Neural progenitor cell (in vitro differentiated cells): ENCODE measurements around the gene PIP5K1B.

ENCODE experiments used
- EZH2 ChIP-seq: fragments of 200-600 bp; sonication (generic); IDR thresholded peaks from 2 replicates; pipeline ENCODE4 v1.6.1; 2017; ENCODE audit warnings: antibody characterized with exemption, mild to moderate bottlenecking, moderate library complexity
- TF ChIP-seq, protein P1 (sequence below): fragments of 200-600 bp; sonication (generic); IDR thresholded peaks from 2 replicates; pipeline ENCODE4 v1.5.1; 2017; ENCODE audit warnings: antibody characterized with exemption, mild to moderate bottlenecking

DNA sequence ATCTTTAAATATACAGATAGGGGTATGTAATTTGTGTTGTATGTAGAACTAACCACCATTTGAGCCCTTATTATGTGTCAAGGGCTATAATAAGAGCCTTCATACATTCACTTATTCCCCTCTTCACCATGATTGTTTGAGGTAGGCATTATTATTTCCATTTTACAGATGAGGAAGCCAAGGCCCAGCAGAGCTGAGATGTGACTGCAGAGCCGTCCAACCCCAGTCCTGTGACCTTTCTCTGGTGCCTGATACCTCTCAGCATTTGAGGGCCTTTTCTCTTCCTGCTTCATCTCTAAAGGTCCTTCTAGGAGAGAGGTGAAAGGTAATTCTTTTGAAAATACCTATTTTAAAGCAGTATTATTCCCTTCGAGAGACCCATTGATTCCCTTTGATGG, 37.3 kb downstream of the PIP5K1B start:
- TF ChIP-seq, protein P1, sequence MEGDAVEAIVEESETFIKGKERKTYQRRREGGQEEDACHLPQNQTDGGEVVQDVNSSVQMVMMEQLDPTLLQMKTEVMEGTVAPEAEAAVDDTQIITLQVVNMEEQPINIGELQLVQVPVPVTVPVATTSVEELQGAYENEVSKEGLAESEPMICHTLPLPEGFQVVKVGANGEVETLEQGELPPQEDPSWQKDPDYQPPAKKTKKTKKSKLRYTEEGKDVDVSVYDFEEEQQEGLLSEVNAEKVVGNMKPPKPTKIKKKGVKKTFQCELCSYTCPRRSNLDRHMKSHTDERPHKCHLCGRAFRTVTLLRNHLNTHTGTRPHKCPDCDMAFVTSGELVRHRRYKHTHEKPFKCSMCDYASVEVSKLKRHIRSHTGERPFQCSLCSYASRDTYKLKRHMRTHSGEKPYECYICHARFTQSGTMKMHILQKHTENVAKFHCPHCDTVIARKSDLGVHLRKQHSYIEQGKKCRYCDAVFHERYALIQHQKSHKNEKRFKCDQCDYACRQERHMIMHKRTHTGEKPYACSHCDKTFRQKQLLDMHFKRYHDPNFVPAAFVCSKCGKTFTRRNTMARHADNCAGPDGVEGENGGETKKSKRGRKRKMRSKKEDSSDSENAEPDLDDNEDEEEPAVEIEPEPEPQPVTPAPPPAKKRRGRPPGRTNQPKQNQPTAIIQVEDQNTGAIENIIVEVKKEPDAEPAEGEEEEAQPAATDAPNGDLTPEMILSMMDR: no peak
- no peak for TF ChIP-seq EZH2
